Heart right ventricle (tissue), 16 donors: Measurements from ENCODE around the gene ZMIZ1. TPM values are rescaled to one million over a fixed set of nuclear protein-coding genes. Genes with fewer than 3 reads are reported as not detected.
A peak's percentile ranks its signal among the peaks of the same experiment; 100 is the strongest.

Source experiments
- ATAC-seq, 8 donors: fragments of 200-7000 bp; cut with Tn5 transposase; one replicate each; pipeline ENCODE4 v1.9.1; 2020; ENCODE audit warnings: mild to moderate bottlenecking in 8 of 8, moderate library complexity in 8 of 8, moderate number of reproducible peaks in 1 of 8
- DNase-seq, 2 donors: peaks; one replicate each; pipeline ENCODE4 v3.0.0-alpha.2; 2020
- H3K27ac ChIP-seq, 10 donors: fragments of 200-600 bp; sonication (generic) in 2 of 10; one replicate each; pipeline versions ENCODE4 v1.5.0 to v1.8.0; 2020 to 2022; ENCODE audit warnings: mild to moderate bottlenecking in 3 of 10
- H3K27me3 ChIP-seq, 7 donors: fragments of 200-600 bp; one replicate each; pipeline ENCODE4 v1.8.0; 2021 to 2022; ENCODE audit warnings: mild to moderate bottlenecking in 2 of 7
- H3K36me3 ChIP-seq, 9 donors: fragments of 200-600 bp; sonication (generic) in 1 of 9; one replicate each; pipeline versions ENCODE4 v1.5.0 to v1.8.0; 2020 to 2022; ENCODE audit warnings: mild to moderate bottlenecking in 2 of 9
- H3K4me1 ChIP-seq, 9 donors: fragments of 200-600 bp; sonication (generic) in 1 of 9; one replicate each; pipeline versions ENCODE4 v1.5.0 to v1.8.0; 2020 to 2022; ENCODE audit warnings: mild to moderate bottlenecking in 4 of 9
- H3K4me3 ChIP-seq, 10 donors: fragments of 200-600 bp; sonication (generic) in 2 of 10; one replicate each; pipeline versions ENCODE4 v1.5.0 to v1.8.0; 2020 to 2022; ENCODE audit warnings: mild to moderate bottlenecking in 7 of 10, moderate library complexity in 2 of 10
- H3K9me3 ChIP-seq, 11 donors: fragments of 200-600 bp in 10 of 11; sonication (generic) in 2 of 11; one replicate each; pipeline versions ENCODE4 v1.5.0 to v1.8.0; 2013 to 2022; ENCODE audit warnings: mild to moderate bottlenecking in 2 of 11, control low read depth in 1 of 11, moderate library complexity in 1 of 11
- CTCF ChIP-seq, 9 donors: fragments of 200-600 bp; sonication (generic) in 2 of 9; IDR thresholded peaks; one replicate each; pipeline versions ENCODE4 v1.5.0 to v1.8.0; 2021 to 2022; ENCODE audit warnings: antibody characterized with exemption in 9 of 9, mild to moderate bottlenecking in 5 of 9, moderate library complexity in 1 of 9
- WGBS, 2 donors: extraction: QIAGEN DNeasy Blood & Tissue Kit; methylation state at CpG; one replicate each; pipeline ENCODE4 v1.1.7; 2013; ENCODE audit warnings: inconsistent platforms in 1 of 2; 5-methylcytosine and 5-hydroxymethylcytosine counted together
- intact Hi-C, 10 donors: fragments of 100-400 bp; cut with DNase I; formaldehyde crosslinking; loops; one replicate each; pipeline versions ENCODE4 v1.11.1 to v1.14.2; 2022
- polyA plus RNA-seq, 2 donors: library from polyadenylated mRNA; stranded (reverse); fragments of 200-250 nt; gene quantifications; one replicate each; pipeline ENCODE4 v1.2.3, GENCODE V29; 2013
- total RNA-seq, 10 donors: library from RNA; stranded (reverse); fragmentation: NEBNext Ultra II Directional in 3 of 10; extraction: Animal tissue kit (Norgen Biotek cat#: 25700) in 3 of 10; gene quantifications; one replicate each; pipeline versions ENCODE4 v1.2.1 to v1.2.4, GENCODE V29; 2021 to 2023
- donor health status: Arrhythmogenic right ventricular cardiomyopathy.
- donor health status: ischemic (EF 13 %, LVEDD 7.1; RV severe dilation, severe dysfunction).
- donor health status: healthy with polysubstance abuse.
- donor health status: DM: no; HTN: yes; CAD: no.
- donor health status: DM: no; HTN: no; CAD: no.
- donor health status: ischemic (EF 25% LVEDD 6.9; RV normal size, moderate dysfunction).
- donor health status: ischemic (EF 25% LVEDD 5.7; RV mildly dilated, moderate dysfunction).
- donor health status: healthy.
- donor health status: DM: yes; HTN: yes; CAD: no.
- donor health status: Ischemic cardiomyopathy.
- donor health status: ischemic (EF 35%, LVEDD 5.7; RV mildly dilated, moderate dysfunction).
- donor health status: nonischemic (EF 11% LVEDD 7.7; RV severe dilation, severe dysfunction).
- donor health status: DM: yes; HTN: yes; CAD: no.
- donor health status: PGD.
- donor health status: ischemic (EF 29% LVEDD 5.4; RV normal size, mild dysfunction).
- donor health status: nonischemic (EF 23%, LVEDD 6.1; RV moderate dilation, normal function).

The ZMIZ1 gene
- total and polyA plus RNA-seq, 12 donors: 24.2 to 61.5 (median 49.8) TPM

- intact Hi-C loops: loop anchor here in 5 of 10 donors (2.0 to 5.0 kb wide), 5 partner anchors 19 to 54 kb away; no protein-coding TSS in a partner anchor
- Histone ChIP-seq H3K9me3 (no peaks in the 10 kb centered on the region), H3K27me3 (no peaks in the 10 kb centered on the region), H3K36me3 (peaks cover 0 to 58% (median 3%) of the 10 kb centered on the region in 9 donors), H3K27ac (peak overlapping the region; percentile 51 to 94 (median 88)), H3K4me3 (no peak overlapping the region), H3K4me1 (peaks cover 47 to 80% (median 67%) of the 10 kb centered on the region in 9 donors)
- WGBS, 2 donors: 18 to 29% methylated on average over 22 of the region's 22 CpGs
- TF ChIP-seq CTCF (IDR thresholded peaks at IDR 0.05): no peak
- DNase-seq (peak; percentile 71 to 86), ATAC-seq (peak; percentile 40 to 79 (median 65))
Measured at GRCh38 chr10:79223091-79224048, 154.6 kb downstream of the ZMIZ1 start.

DNA sequence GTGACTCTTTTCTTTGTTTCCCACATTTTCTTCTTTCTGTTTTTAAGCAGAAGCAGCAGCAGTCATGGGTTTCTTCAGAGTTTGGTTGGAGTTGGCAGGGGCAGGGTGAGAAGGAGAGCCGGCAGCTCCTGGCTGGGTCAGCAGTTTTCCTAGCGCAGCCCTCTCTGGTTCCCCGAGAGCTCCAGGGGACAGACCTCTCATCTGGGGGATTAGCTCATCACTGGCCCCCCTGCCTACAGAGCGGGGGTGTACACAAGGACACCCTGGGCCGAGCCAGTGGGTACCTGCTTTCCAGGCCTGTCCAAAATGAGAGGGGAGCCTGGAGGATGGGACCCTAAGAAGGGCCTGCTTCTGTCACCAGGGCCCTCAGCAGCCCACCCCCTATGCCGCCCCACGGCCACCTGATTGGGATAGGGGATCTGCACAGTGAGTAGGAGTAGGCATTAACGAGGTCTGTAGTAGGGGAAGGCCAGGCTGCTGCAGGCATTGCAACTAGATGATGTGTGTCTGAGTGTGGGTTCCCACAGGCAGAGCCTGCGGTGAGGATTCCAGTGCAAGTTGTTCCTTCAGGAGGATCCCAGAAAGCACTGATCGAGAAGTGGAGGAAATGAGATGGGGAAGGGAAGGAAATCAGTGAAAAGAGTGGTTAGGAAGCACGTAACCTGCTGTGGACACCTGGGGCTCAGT is 155.6 kb downstream of the ZMIZ1 start:
- intact Hi-C loops: loop anchor here in 3 of 10 donors (5.0 kb wide), 3 partner anchors 43 to 53 kb away; no protein-coding TSS in a partner anchor
- Histone ChIP-seq H3K36me3 (peaks cover 0 to 58% (median 3%) of the 10 kb centered on the region in 9 donors), H3K9me3 (no peaks in the 10 kb centered on the region), H3K4me3 (no peak overlapping the region), H3K27me3 (no peaks in the 10 kb centered on the region), H3K27ac (peak overlapping the region; percentile 35 to 94 (median 88)), H3K4me1 (peaks cover 47 to 80% (median 65%) of the 10 kb centered on the region in 9 donors)
- WGBS, 2 donors: 69 to 72% methylated on average over 11 of the region's 11 CpGs
- ATAC-seq (no peak), DNase-seq (no peak)
- no peak for TF ChIP-seq CTCF (IDR thresholded peaks at IDR 0.05)

GRCh38 chr10:79224992-79225391 is 156.2 kb downstream of the ZMIZ1 start:
- peaks cover 49 to 80% (median 66%) of the 10 kb centered on the region in 9 donors for H3K4me1 ChIP-seq
- H3K4me3 ChIP-seq: no peak overlapping the region
- intact Hi-C loops: loop anchor here in 3 of 10 donors (5.0 kb wide), 3 partner anchors 42 to 52 kb away; no protein-coding TSS in a partner anchor
- ATAC-seq: no peak
- 74 to 84% methylated on average over 5 of the region's 5 CpGs for WGBS, 2 donors
- H3K27me3 ChIP-seq: no peaks in the 10 kb centered on the region
- H3K27ac ChIP-seq: peak overlapping the region in 6 of 10 donors; percentile 85 to 94 (median 91)
- H3K9me3 ChIP-seq: no peaks in the 10 kb centered on the region
- DNase-seq: no peak
- no peak for TF ChIP-seq CTCF (IDR thresholded peaks at IDR 0.05)
- H3K36me3 ChIP-seq: peaks cover 0 to 57% (median 8%) of the 10 kb centered on the region in 9 donors
